HFF-Myc (cell line): ENCODE data around the gene ADCYAP1R1.

Source experiments
- DNase-seq: peaks from one replicate; pipeline ENCODE4 v3.0.0-alpha.2; 2011; ENCODE audit warnings: low read depth; ENCODE audit errors: extremely low read depth
- H3K4me3 ChIP-seq: replicated peaks from 2 replicates; pipeline ENCODE4 v1.5.1; 2011; ENCODE audit warnings: low read depth, mild to moderate bottlenecking, control low read depth, low read length
- CTCF ChIP-seq: IDR thresholded peaks from 2 replicates; pipeline ENCODE4 v1.5.1; 2012; ENCODE audit warnings: mild to moderate bottlenecking, low read depth, low read length, control low read depth; ENCODE audit errors: missing control alignments

Gene ADCYAP1R1

GRCh38 chr7:31070991-31071644, 19.0 kb downstream of the ADCYAP1R1 start:
- no peak for DNase-seq
- H3K4me3 ChIP-seq, result no peak overlapping the region
- no peak for TF ChIP-seq CTCF

DNA sequence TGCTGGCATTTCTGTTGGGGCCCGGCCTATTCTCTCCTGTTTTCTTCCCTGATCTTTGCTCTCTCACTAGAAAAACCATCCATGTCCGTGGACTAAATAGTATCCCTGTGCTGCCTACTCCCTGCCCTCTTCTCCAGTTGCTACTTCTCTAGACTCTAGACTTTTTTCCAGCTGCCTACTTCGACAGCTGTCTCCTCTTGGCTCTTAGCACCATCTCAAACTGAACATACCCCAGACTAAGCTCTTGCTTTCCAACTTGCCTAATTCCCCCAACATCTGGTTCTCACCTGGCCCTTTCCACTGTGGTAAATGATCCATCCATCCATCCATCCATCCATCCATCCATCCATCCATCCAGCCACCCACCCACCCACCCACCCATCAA, 19.5 kb downstream of the ADCYAP1R1 start:
- no peak for DNase-seq
- no peak overlapping the region for H3K4me3 ChIP-seq
- no peak for TF ChIP-seq CTCF

DNA sequence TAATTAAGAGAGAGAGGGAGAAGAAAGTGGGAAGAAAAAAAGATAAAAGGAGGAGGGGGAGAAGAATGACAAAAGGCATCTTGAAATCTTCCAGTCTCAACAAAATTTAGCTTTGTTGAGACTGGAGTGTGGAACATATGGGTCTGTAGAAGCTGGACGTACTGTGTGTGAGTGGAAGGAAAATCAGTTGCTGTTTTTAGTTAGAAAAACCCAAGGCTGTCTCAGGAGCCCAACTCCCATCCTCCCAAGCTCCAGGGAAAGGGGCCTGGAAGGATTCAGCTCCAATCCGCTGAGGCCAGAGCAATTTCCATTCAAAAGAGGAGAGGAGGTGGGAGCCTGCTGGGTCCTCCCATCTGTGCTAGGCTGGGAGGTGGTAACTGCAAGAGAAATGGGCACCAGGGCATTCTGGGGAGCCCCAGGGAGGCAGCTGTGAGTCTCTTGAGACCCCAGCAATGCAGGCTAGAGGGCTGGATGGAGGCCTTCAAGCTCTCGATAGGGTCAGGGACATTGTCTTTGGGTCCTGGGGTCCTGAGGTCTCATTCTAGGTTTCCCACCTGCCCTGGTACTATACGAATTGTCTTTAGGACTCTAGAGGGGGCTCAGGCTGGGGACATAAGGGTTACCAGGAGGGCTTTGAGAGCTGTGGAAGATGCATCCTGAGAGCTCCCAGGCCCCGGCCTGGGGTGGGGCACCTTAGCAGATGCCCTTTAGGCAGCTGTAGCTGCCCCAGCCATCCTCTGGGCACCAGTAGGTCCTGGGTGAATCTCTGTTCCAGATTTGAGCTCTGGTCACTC, 21.4 kb downstream of the ADCYAP1R1 start:
- no peak for TF ChIP-seq CTCF
- no peak overlapping the region for H3K4me3 ChIP-seq
- no peak for DNase-seq

DNA sequence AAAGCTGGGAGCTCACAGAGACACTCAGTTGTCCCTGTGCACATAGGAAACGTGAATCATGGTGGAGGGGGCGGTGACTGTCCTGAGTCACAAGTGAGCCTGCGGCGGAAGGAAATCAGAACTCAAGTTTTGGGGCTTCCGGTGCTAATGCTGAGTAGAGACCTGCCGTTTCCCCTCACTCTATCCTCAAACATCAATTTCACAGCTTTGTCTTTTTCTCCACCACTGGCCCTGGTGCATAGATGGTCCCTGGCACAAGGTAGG, 21.9 kb downstream of the ADCYAP1R1 start:
- H3K4me3 ChIP-seq, result no peak overlapping the region
- DNase-seq, result peak; percentile 20
- no peak for TF ChIP-seq CTCF

GRCh38 chr7:31074403-31075085, 22.4 kb downstream of the ADCYAP1R1 start:
- no peak for DNase-seq
- no peak for TF ChIP-seq CTCF
- no peak overlapping the region for H3K4me3 ChIP-seq

- DNase-seq, result no peak
- no peak for TF ChIP-seq CTCF
- H3K4me3 ChIP-seq, result no peak overlapping the region
Observed at GRCh38 chr7:31075086-31075405, 22.9 kb downstream of the ADCYAP1R1 start.

DNA sequence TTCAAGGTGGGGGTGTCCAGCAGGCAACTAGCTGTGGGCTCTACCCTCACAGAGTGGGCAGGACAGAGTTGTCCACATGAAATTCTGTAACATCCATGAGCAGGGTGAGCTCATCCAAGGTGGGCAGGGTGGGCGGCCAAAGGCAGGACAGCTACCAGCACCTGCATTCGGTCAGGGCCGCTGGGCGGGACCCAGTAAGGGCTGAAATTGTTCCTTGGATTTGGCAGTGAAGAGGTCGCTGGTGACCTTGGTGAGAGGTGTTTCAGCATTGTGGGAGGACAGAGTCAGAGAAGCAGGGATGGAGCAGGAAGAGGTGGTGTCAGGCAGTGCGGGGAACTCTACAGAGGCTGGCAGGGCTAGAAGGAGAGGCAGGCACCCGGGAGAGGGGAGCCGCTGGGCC, 23.9 kb downstream of the ADCYAP1R1 start:
- H3K4me3 ChIP-seq, result no peak overlapping the region
- DNase-seq, result no peak
- no peak for TF ChIP-seq CTCF
